Measurements from ENCODE around the gene IDH3G. TPM values are rescaled to one million over a fixed set of nuclear protein-coding genes. Genes with fewer than 3 reads are reported as not detected.

The IDH3G gene
- total and polyA plus RNA-seq, 2 donors (not counting 3 experiments of a cell fraction or from before 2014, with no cell fraction given), result 57.7 to 116 TPM

DNA sequence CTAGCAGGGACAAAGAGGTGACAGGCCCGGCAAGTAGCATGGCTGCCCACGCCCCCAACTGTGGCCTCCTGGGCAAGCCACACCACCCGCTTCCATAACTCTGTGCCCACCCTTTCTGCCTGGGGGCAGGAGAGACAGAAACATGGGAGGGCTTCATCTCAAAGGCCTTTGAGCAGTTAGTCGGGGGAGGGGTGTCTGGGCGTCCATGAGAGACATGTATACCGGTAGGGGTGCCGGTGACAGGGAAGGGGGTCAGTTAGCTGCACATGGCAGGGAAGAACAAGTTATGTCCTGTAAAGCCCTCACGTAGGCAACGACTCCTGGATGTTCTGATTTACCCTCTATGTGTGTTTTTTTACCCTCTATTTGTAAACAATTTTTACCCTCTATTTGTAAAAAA is 26.9 kb upstream of the IDH3G start:
- Histone ChIP-seq H3K9ac (replicated peaks; ENCODE audit: extremely low read depth, insufficient read depth, low read length) (no peak overlapping the region), H3K79me2 (ENCODE audit: control insufficient read depth, insufficient read depth, low read length) (no peaks in the 10 kb centered on the region), H3K27ac (ENCODE audit: insufficient read depth, low read depth, low read length) (no peak overlapping the region), H3K4me1 (ENCODE audit: control insufficient read depth, extremely low read depth, insufficient read depth, low read length) (peaks cover 4% of the 10 kb centered on the region), H3K4me3 (replicated peaks in 1 of 3; ENCODE audit: insufficient read depth in 1 of 3, low read depth in 1 of 3, low read length in 3 of 3) (no peak overlapping the region), H3K36me3 (ENCODE audit: control insufficient read depth in 2 of 2, extremely low read depth in 1 of 2, insufficient read depth in 2 of 2, low read length in 2 of 2) (no peaks in the 10 kb centered on the region), H4K20me1 (replicated peaks; ENCODE audit: control insufficient read depth, extremely low read depth, insufficient read depth, low read length) (no peaks in the 10 kb centered on the region), H2AFZ (ENCODE audit: low read depth, low read length) (no peak overlapping the region), H3K4me2 (ENCODE audit: insufficient read depth, low read length) (no peak overlapping the region), H3K9me3 (replicated peaks; ENCODE audit: control insufficient read depth, insufficient read depth, low read length) (no peaks in the 10 kb centered on the region), H3K27me3 (ENCODE audit: control insufficient read depth in 2 of 2, insufficient read depth in 2 of 2, low read length in 2 of 2) (peaks cover 0 to 2% of the 10 kb centered on the region in 2 experiments), H3K9me1 (replicated peaks; ENCODE audit: control insufficient read depth, extremely low read depth, insufficient read depth, low read length) (no peaks in the 10 kb centered on the region)
- intact Hi-C loops (cut with micrococcal nuclease) (no loop called here), dilution Hi-C loops (cut with MboI; ENCODE audit: extremely low pct_ligation_motif_present, low sequenced_read_pairs) (no loop called here)
- FAIRE-seq (no peak), DNase-seq (ENCODE audit: low read depth, low spot score) (no peak)
- TF ChIP-seq GATA2 (IDR thresholded peaks at IDR 0.05; ENCODE audit: insufficient read depth, insufficient read length, low read depth, low read length), result no peak
- no peak for TF ChIP-seq POLR2AphosphoS5 (IDR thresholded peaks at IDR 0.05; ENCODE audit: insufficient read depth, low read depth, low read length)
- TF ChIP-seq MYC (IDR thresholded peaks at IDR 0.05; ENCODE audit: low read depth, low read length), result no peak
- no peak for TF ChIP-seq FOS (IDR thresholded peaks at IDR 0.05; ENCODE audit: borderline replicate concordance, insufficient read depth, low read length)
- no peak for TF ChIP-seq JUN (IDR thresholded peaks at IDR 0.05; ENCODE audit: borderline replicate concordance, insufficient read depth, insufficient read length, low read depth)
- TF ChIP-seq, protein P1, sequence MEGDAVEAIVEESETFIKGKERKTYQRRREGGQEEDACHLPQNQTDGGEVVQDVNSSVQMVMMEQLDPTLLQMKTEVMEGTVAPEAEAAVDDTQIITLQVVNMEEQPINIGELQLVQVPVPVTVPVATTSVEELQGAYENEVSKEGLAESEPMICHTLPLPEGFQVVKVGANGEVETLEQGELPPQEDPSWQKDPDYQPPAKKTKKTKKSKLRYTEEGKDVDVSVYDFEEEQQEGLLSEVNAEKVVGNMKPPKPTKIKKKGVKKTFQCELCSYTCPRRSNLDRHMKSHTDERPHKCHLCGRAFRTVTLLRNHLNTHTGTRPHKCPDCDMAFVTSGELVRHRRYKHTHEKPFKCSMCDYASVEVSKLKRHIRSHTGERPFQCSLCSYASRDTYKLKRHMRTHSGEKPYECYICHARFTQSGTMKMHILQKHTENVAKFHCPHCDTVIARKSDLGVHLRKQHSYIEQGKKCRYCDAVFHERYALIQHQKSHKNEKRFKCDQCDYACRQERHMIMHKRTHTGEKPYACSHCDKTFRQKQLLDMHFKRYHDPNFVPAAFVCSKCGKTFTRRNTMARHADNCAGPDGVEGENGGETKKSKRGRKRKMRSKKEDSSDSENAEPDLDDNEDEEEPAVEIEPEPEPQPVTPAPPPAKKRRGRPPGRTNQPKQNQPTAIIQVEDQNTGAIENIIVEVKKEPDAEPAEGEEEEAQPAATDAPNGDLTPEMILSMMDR (IDR thresholded peaks at IDR 0.05; ENCODE audit: extremely low read depth in 1 of 2, insufficient read depth in 1 of 2, low read depth in 1 of 2, low read length in 2 of 2), result no peak
- no peak for TF ChIP-seq MAX (IDR thresholded peaks at IDR 0.05; ENCODE audit: insufficient read depth, insufficient read length)
- no peak for TF ChIP-seq POLR2A (IDR thresholded peaks at IDR 0.05; ENCODE audit: low read depth, low read length)
- no peak for TF ChIP-seq EZH2 (IDR thresholded peaks at IDR 0.05; ENCODE audit: borderline replicate concordance, low read depth, low read length, severe bottlenecking)
- ChIA-PET POLR2A (no interaction called here), CTCF (no interaction called here)
- no TSS peak for BruUV-seq (replicated peaks)

Data from endothelial cell of umbilical vein (primary cell).